Uterus (tissue), 2 donors: ENCODE measurements around the gene PHF1.

Experiments
- POLR2A ChIP-seq, 2 donors: fragments of 450-650 bp; IDR thresholded peaks; one replicate each; pipeline ENCODE4 v1.6.1; 2016; ENCODE audit warnings: antibody characterized with exemption in 2 of 2, mild to moderate bottlenecking in 1 of 2, moderate library complexity in 1 of 2
- TF ChIP-seq, protein P1 (sequence below), 4 experiments: fragments of 200-600 bp in 2 of 4; fragments of 450-650 bp in 2 of 4; sonication (generic) in 2 of 4; IDR thresholded peaks; one replicate each; pipeline ENCODE4 v1.5.1; 2016 to 2019; ENCODE audit warnings: antibody characterized with exemption in 4 of 4, mild to moderate bottlenecking in 2 of 4, moderate library complexity in 1 of 4

- TF ChIP-seq POLR2A (IDR thresholded peaks at IDR 0.05): no peak
- TF ChIP-seq, protein P1, sequence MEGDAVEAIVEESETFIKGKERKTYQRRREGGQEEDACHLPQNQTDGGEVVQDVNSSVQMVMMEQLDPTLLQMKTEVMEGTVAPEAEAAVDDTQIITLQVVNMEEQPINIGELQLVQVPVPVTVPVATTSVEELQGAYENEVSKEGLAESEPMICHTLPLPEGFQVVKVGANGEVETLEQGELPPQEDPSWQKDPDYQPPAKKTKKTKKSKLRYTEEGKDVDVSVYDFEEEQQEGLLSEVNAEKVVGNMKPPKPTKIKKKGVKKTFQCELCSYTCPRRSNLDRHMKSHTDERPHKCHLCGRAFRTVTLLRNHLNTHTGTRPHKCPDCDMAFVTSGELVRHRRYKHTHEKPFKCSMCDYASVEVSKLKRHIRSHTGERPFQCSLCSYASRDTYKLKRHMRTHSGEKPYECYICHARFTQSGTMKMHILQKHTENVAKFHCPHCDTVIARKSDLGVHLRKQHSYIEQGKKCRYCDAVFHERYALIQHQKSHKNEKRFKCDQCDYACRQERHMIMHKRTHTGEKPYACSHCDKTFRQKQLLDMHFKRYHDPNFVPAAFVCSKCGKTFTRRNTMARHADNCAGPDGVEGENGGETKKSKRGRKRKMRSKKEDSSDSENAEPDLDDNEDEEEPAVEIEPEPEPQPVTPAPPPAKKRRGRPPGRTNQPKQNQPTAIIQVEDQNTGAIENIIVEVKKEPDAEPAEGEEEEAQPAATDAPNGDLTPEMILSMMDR (IDR thresholded peaks at IDR 0.05): no peak
These were observed 20.4 kb downstream of the PHF1 start for GRCh38 chr6:33430991-33431879.
